Neural progenitor cell (in vitro differentiated cells): ENCODE results near the gene INO80E. TPM values are rescaled to one million over a fixed set of nuclear protein-coding genes. Genes with fewer than 3 reads are reported as not detected.

Experiments used
- DNase-seq: peaks from one replicate; pipeline ENCODE4 v3.0.0-alpha.2; 2016; ENCODE audit warnings: low spot score
- H2AFZ ChIP-seq: fragments of 200-600 bp; sonication (generic); replicated peaks from 2 replicates; pipeline ENCODE4 v1.6.1; 2016; ENCODE audit warnings: antibody characterized with exemption
- H3F3A ChIP-seq: fragments of 200-600 bp; sonication (generic); 2 replicates; pipeline ENCODE4 v1.6.1; 2016; ENCODE audit warnings: antibody characterized with exemption, low read depth
- H3K27ac ChIP-seq: fragments of 200-600 bp; sonication (generic); 2 replicates; pipeline ENCODE4 v1.5.1; 2016; ENCODE audit warnings: mild to moderate bottlenecking
- H3K27me3 ChIP-seq: fragments of 200-600 bp; sonication (generic); 2 replicates; pipeline ENCODE4 v1.6.1; 2016; ENCODE audit warnings: mild to moderate bottlenecking, moderate library complexity
- H3K36me3 ChIP-seq: fragments of 200-600 bp; sonication (generic); 2 replicates; pipeline ENCODE4 v1.5.1; 2016
- H3K4me1 ChIP-seq: fragments of 200-600 bp; sonication (generic); 2 replicates; pipeline ENCODE4 v1.6.1; 2016; ENCODE audit warnings: mixed run types
- H3K4me2 ChIP-seq: fragments of 200-600 bp; sonication (generic); 2 replicates; pipeline ENCODE4 v1.6.1; 2016
- H3K4me3 ChIP-seq: fragments of 200-600 bp; sonication (generic); 2 replicates; pipeline ENCODE4 v1.5.1; 2016
- H3K79me2 ChIP-seq: fragments of 200-600 bp; sonication (generic); 2 replicates; pipeline ENCODE4 v1.6.1; 2016; ENCODE audit warnings: low read depth
- H3K9ac ChIP-seq: fragments of 200-600 bp; sonication (generic); 2 replicates; pipeline ENCODE4 v1.6.1; 2016
- H3K9me3 ChIP-seq: fragments of 200-600 bp; sonication (generic); 2 replicates; pipeline ENCODE4 v1.5.1; 2016; ENCODE audit warnings: low read depth
- H4K20me1 ChIP-seq: fragments of 200-600 bp; sonication (generic); 2 replicates; pipeline ENCODE4 v1.6.1; 2016; ENCODE audit warnings: low read depth
- H3K27ac Mint-ChIP-seq: 3 replicates; pipeline ENCODE4 v1.8.0; 2021; ENCODE audit warnings: mixed read lengths
- H3K27me3 Mint-ChIP-seq: 2 replicates; pipeline ENCODE4 v1.8.0; 2022; ENCODE audit warnings: low read depth, mild to moderate bottlenecking, inconsistent platforms, moderate library complexity, mixed read lengths; ENCODE audit not compliant: insufficient read depth
- H3K36me3 Mint-ChIP-seq: 3 replicates; pipeline ENCODE4 v1.8.0; 2021; ENCODE audit warnings: mixed read lengths
- H3K4me1 Mint-ChIP-seq: 3 replicates; pipeline ENCODE4 v1.8.0; 2021; ENCODE audit warnings: mixed read lengths
- H3K4me3 Mint-ChIP-seq: 3 replicates; pipeline ENCODE4 v1.8.0; 2021; ENCODE audit warnings: mild to moderate bottlenecking, moderate library complexity, mixed read lengths
- H3K9me3 Mint-ChIP-seq: 3 replicates; pipeline ENCODE4 v1.8.0; 2020; ENCODE audit warnings: mixed read lengths
- EZH2 ChIP-seq: fragments of 200-600 bp; sonication (generic); IDR thresholded peaks from 2 replicates; pipeline ENCODE4 v1.6.1; 2017; ENCODE audit warnings: antibody characterized with exemption, mild to moderate bottlenecking, moderate library complexity
- EZH2phosphoT487 ChIP-seq: fragments of 200-600 bp; sonication (generic); IDR thresholded peaks from 2 replicates; pipeline ENCODE4 v1.6.1; 2017; ENCODE audit warnings: antibody characterized with exemption
- total RNA-seq: library from RNA; depleted of rRNA; stranded (reverse); fragments of >200 nt; gene quantifications from 2 replicates; pipeline ENCODE4 v1.2.3, GENCODE V29; 2015; ENCODE audit warnings: low replicate concordance
- TF ChIP-seq, protein P1 (sequence below): fragments of 200-600 bp; sonication (generic); IDR thresholded peaks from 2 replicates; pipeline ENCODE4 v1.5.1; 2017; ENCODE audit warnings: antibody characterized with exemption, mild to moderate bottlenecking

INO80E gene
- total RNA-seq, 1 donor from 2014 or later = 129 TPM

DNA sequence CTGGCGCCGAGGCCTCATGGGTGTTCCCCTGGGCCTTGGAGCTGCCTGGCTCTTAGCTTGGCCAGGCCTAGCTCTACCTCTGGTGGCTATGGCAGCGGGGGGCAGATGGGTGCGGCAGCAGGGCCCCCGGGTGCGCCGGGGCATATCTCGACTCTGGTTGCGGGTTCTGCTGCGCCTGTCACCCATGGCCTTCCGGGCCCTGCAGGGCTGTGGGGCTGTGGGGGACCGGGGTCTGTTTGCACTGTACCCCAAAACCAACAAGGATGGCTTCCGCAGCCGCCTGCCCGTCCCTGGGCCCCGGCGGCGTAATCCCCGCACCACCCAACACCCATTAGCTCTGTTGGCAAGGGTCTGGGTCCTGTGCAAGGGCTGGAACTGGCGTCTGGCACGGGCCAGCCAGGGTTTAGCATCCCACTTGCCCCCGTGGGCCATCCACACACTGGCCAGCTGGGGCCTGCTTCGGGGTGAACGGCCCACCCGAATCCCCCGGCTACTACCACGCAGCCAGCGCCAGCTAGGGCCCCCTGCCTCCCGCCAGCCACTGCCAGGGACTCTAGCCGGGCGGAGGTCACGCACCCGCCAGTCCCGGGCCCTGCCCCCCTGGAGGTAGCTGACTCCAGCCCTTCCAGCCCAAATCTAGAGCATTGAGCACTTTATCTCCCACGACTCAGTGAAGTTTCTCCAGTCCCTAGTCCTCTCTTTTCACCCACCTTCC, 8.5 kb upstream of the INO80E start:
- H3K4me3 ChIP-seq = no peak overlapping the region
- no peak overlapping the region for H3K4me3 Mint-ChIP-seq
- no peak for DNase-seq
- peaks cover 4% of the 10 kb centered on the region for H3K27me3 Mint-ChIP-seq
- H3K27me3 ChIP-seq = no peaks in the 10 kb centered on the region
- no peaks in the 10 kb centered on the region for H4K20me1 ChIP-seq
- H3K27ac Mint-ChIP-seq = peak overlapping the region; percentile 9
- peaks cover 35% of the 10 kb centered on the region for H3K36me3 Mint-ChIP-seq
- no peaks in the 10 kb centered on the region for H3K36me3 ChIP-seq
- no peaks in the 10 kb centered on the region for H3K9me3 Mint-ChIP-seq
- no peak overlapping the region for H3K4me2 ChIP-seq
- TF ChIP-seq EZH2phosphoT487 = no peak
- no peak for TF ChIP-seq EZH2
- TF ChIP-seq, protein P1, sequence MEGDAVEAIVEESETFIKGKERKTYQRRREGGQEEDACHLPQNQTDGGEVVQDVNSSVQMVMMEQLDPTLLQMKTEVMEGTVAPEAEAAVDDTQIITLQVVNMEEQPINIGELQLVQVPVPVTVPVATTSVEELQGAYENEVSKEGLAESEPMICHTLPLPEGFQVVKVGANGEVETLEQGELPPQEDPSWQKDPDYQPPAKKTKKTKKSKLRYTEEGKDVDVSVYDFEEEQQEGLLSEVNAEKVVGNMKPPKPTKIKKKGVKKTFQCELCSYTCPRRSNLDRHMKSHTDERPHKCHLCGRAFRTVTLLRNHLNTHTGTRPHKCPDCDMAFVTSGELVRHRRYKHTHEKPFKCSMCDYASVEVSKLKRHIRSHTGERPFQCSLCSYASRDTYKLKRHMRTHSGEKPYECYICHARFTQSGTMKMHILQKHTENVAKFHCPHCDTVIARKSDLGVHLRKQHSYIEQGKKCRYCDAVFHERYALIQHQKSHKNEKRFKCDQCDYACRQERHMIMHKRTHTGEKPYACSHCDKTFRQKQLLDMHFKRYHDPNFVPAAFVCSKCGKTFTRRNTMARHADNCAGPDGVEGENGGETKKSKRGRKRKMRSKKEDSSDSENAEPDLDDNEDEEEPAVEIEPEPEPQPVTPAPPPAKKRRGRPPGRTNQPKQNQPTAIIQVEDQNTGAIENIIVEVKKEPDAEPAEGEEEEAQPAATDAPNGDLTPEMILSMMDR = no peak
- H3F3A ChIP-seq = no peaks in the 10 kb centered on the region
- no peaks in the 10 kb centered on the region for H3K4me1 ChIP-seq
- H3K9me3 ChIP-seq = no peaks in the 10 kb centered on the region
- H3K4me1 Mint-ChIP-seq = peaks cover 7% of the 10 kb centered on the region
- H3K9ac ChIP-seq = no peak overlapping the region
- no peaks in the 10 kb centered on the region for H3K79me2 ChIP-seq
- H2AFZ ChIP-seq = no peak overlapping the region
- no peak overlapping the region for H3K27ac ChIP-seq

DNA sequence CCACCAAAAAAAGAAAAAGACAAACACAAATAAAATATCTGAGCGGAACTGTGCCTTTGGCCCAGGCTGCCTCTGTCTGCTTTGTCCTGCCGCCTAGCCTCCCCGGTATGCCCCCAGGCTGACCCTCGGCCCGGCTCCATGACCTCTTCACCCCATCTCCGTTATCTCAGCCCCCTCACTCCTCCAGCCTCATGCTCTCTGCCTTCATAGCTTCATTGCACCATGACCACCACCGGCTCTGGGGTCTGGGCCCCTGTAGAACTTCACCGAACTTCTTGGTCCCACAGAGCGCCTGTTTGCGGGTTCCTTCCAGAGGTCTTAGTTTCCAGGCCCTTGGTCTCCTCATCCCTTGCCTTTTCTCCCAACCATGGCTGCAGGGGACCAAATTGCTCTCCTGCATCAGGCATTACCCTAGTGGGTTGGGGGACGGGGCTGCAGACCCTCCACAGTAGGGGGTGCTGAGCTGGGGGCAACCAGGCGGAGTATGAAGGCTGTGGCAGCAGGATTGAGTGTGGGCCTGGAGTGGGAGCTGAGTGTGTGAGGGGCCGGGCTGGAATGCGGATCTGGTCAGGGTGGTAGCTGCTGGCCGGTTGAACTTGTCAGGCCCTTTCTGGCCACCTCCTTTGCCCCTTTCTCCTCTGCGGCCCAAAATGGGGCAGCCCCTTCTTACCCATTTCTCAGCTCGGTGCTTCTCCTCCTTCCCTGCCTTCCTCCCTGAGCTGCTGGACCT, 7.5 kb upstream of the INO80E start:
- peaks cover 29% of the 10 kb centered on the region for H3K36me3 Mint-ChIP-seq

DNA sequence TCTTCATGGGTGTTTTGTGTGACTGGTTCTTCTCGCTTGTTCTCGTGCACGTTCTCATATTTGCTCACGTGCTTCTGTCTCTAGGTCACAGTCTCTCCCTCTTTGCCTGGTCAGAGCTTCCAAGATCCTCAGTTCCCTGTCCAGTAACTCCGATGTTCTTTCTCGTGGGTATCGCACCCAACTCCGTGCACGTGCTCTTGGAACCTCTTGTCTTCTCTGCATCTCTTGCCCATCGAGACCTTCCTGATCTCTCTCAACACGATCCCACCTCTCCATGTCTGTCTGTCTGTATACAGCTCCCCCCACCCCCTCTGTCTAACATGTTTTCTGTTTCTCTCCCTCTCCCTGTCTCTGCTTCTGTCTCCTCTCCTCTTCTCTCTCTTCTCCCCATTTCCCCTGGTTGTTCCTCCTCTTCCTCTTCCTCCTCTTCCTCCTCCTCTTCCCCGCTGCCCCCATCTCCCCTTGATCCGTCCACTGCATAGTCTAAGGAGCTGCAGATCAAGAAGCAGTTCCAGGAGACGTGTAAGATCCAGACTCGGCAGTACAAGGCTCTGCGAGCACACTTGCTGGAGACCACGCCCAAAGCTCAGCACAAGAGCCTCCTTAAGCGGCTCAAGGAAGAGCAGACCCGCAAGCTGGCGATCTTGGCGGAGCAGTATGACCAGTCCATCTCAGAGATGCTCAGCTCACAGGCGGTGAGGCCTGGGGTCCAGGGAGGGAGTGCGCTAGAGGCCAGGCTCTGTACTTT, 6.8 kb upstream of the INO80E start:
- H3K27me3 ChIP-seq = no peaks in the 10 kb centered on the region
- H3K79me2 ChIP-seq = no peaks in the 10 kb centered on the region
- peaks cover under 1% of the 10 kb centered on the region for H3K4me1 ChIP-seq
- no peak for DNase-seq
- H3K27ac ChIP-seq = no peak overlapping the region
- Mint-ChIP-seq H3K4me3 (peak overlapping the region; percentile 4), H3K27ac (peak overlapping the region; percentile 44), H3K36me3 (peaks cover 25% of the 10 kb centered on the region), H3K27me3 (peaks cover 6% of the 10 kb centered on the region), H3K4me1 (peaks cover 11% of the 10 kb centered on the region), H3K9me3 (no peaks in the 10 kb centered on the region)
- H3K9me3 ChIP-seq = no peaks in the 10 kb centered on the region
- no peak overlapping the region for H3K4me2 ChIP-seq
- H3K4me3 ChIP-seq = no peak overlapping the region
- TF ChIP-seq, protein P1 = no peak
- TF ChIP-seq EZH2 = no peak
- no peak for TF ChIP-seq EZH2phosphoT487
- H2AFZ ChIP-seq = no peak overlapping the region
- H3K36me3 ChIP-seq = no peaks in the 10 kb centered on the region
- no peaks in the 10 kb centered on the region for H4K20me1 ChIP-seq
- H3F3A ChIP-seq = peaks cover 4% of the 10 kb centered on the region
- no peak overlapping the region for H3K9ac ChIP-seq

More for the DNA sequence above, 7.5 kb upstream of the INO80E start:
- Mint-ChIP-seq H3K4me3 (peak overlapping the region; percentile 52), H3K4me1 (peaks cover 9% of the 10 kb centered on the region), H3K27me3 (peaks cover 6% of the 10 kb centered on the region), H3K9me3 (no peaks in the 10 kb centered on the region), H3K27ac (peak overlapping the region; percentile 44)
- H3K36me3 ChIP-seq = no peaks in the 10 kb centered on the region
- no peak overlapping the region for H3K27ac ChIP-seq
- no peaks in the 10 kb centered on the region for H3K79me2 ChIP-seq
- H3K9me3 ChIP-seq = no peaks in the 10 kb centered on the region
- peaks cover 3% of the 10 kb centered on the region for H3F3A ChIP-seq
- H2AFZ ChIP-seq = no peak overlapping the region
- no peaks in the 10 kb centered on the region for H3K4me1 ChIP-seq
- no peak for DNase-seq
- TF ChIP-seq, protein P1 = no peak
- TF ChIP-seq EZH2phosphoT487 (no peak), EZH2 (no peak)
- no peaks in the 10 kb centered on the region for H3K27me3 ChIP-seq
- H4K20me1 ChIP-seq = no peaks in the 10 kb centered on the region
- no peak overlapping the region for H3K9ac ChIP-seq
- no peak overlapping the region for H3K4me2 ChIP-seq
- H3K4me3 ChIP-seq = no peak overlapping the region
